K562 (cell line): ENCODE results near the gene TMEM217. TPM values are rescaled to one million over a fixed set of nuclear protein-coding genes. Genes with fewer than 3 reads are reported as not detected.

Experiments
- BHLHE40 ChIP-seq: IDR thresholded peaks from 2 replicates; pipeline ENCODE4 v1.6.1; 2011; ENCODE audit warnings: low read length, improper control_type of control experiment
- CREBBP ChIP-seq: IDR thresholded peaks from one replicate; pipeline ENCODE4 v1.6.1; 2012; ENCODE audit warnings: low read depth, mild to moderate bottlenecking, control low read depth, inconsistent platforms, low read length
- ERF ChIP-seq: fragments of 450-650 bp; formaldehyde crosslinking; IDR thresholded peaks from 2 replicates; pipeline ENCODE4 v1.4.0; 2020; ENCODE audit warnings: mild to moderate bottlenecking, mixed read lengths
- HDAC3 ChIP-seq: fragments of 450-650 bp; IDR thresholded peaks from 2 replicates; pipeline ENCODE4 v1.6.1; 2018; ENCODE audit warnings: borderline replicate concordance, mild to moderate bottlenecking, moderate library complexity; ENCODE audit not compliant: partially characterized antibody
- ILK ChIP-seq: fragments of 450-650 bp; IDR thresholded peaks from 2 replicates; pipeline ENCODE4 v1.6.1; 2016; ENCODE audit warnings: missing genetic modification characterization, low read depth, mild to moderate bottlenecking, missing compliant biosample characterization, moderate library complexity, borderline replicate concordance
- JUNB ChIP-seq: fragments of 450-650 bp; formaldehyde crosslinking; conservative IDR thresholded peaks from 2 replicates; pipeline ENCODE4 v1.4.0; 2020; ENCODE audit warnings: mild to moderate bottlenecking
- MCM5 ChIP-seq: fragments of 450-650 bp; IDR thresholded peaks from 2 replicates; pipeline ENCODE4 v1.6.1; 2016; ENCODE audit warnings: low read depth
- MYBL2 ChIP-seq, 2 experiments: fragments of 450-650 bp in 1 of 2; sonication (generic) in 1 of 2; formaldehyde crosslinking in 1 of 2; IDR thresholded peaks; 2 replicates each; pipeline versions ENCODE4 v1.6.1 to v1.8.1; 2017 to 2022; ENCODE audit warnings: borderline replicate concordance in 1 of 2, inconsistent platforms in 1 of 2, low read depth in 1 of 2, mild to moderate bottlenecking in 1 of 2, missing genetic modification reagents in 1 of 2, moderate library complexity in 1 of 2
- NCOR1 ChIP-seq: fragments of 450-650 bp; IDR thresholded peaks from 2 replicates; pipeline ENCODE4 v1.6.1; 2016; ENCODE audit warnings: mild to moderate bottlenecking, moderate library complexity
- NFATC3 ChIP-seq: fragments of 450-650 bp; IDR thresholded peaks from 2 replicates; pipeline ENCODE4 v1.6.1; 2017; ENCODE audit warnings: mild to moderate bottlenecking
- POU5F1 ChIP-seq: fragments of 150-350 bp; IDR thresholded peaks from 2 replicates; pipeline ENCODE4 v1.6.1; 2014; ENCODE audit warnings: borderline replicate concordance, low read length, low read depth, mild to moderate bottlenecking; ENCODE audit not compliant: partially characterized antibody
- PURB ChIP-seq: sonication (generic); formaldehyde crosslinking; IDR thresholded peaks from 2 replicates; pipeline ENCODE4 v1.9.0; 2021; ENCODE audit warnings: low read depth, mild to moderate bottlenecking, missing genetic modification reagents
- SMARCE1 ChIP-seq: fragments of 450-650 bp; IDR thresholded peaks from 2 replicates; pipeline ENCODE4 v1.7.1; 2016; ENCODE audit warnings: mild to moderate bottlenecking
- SOX6 ChIP-seq: fragments of 450-650 bp; IDR thresholded peaks from 2 replicates; pipeline ENCODE4 v1.6.1; 2014; ENCODE audit warnings: mild to moderate bottlenecking
- ZFP36 ChIP-seq: fragments of 150-350 bp; IDR thresholded peaks from 2 replicates; pipeline ENCODE4 v1.6.1; 2018; ENCODE audit warnings: low read length, low read depth; ENCODE audit not compliant: partially characterized antibody
- ZNF780A ChIP-seq: fragments of 250-450 bp; sonication (Bioruptor Pico); IDR thresholded peaks from 2 replicates; pipeline ENCODE4 v1.5.0; 2021; ENCODE audit warnings: mild to moderate bottlenecking
- polyA plus RNA-seq, 8 experiments: library from polyadenylated mRNA; depleted of rRNA in 4 of 8; stranded (reverse) in 5 of 8; unstranded in 3 of 8; fragments of >200 nt; fragmentation: Nextera tagmentation in 2 of 8; fragmentation: Illumina TruSeq in 1 of 8; extraction: Ambion mirVana in 2 of 8; extraction: Trizol in 1 of 8; gene quantifications; 2 replicates each; pipeline versions ENCODE4 v1.2.1 to v1.2.3, GENCODE V29; 2011 to 2014; ENCODE audit warnings: inconsistent platforms in 1 of 8, missing spikeins in 1 of 8
- total RNA-seq, 7 experiments: library from RNA; depleted of rRNA in 6 of 7; stranded (reverse); fragments of >200 nt in 6 of 7; fragmentation: Illumina TruSeq in 2 of 7; extraction: Trizol in 2 of 7; gene quantifications; 2 replicates each; pipeline versions ENCODE4 v1.2.1 to v1.2.3, GENCODE V29; 2011 to 2021; ENCODE audit warnings: low replicate concordance in 1 of 7
- TF ChIP-seq, protein P1 (sequence below): sonication (generic); formaldehyde crosslinking; IDR thresholded peaks from 2 replicates; pipeline ENCODE4 v1.8.0; 2022; ENCODE audit warnings: mild to moderate bottlenecking, missing genetic modification reagents
- TF ChIP-seq, protein P2 (sequence below): conservative IDR thresholded peaks from 2 replicates; pipeline ENCODE4 v1.6.1; 2011; ENCODE audit warnings: low read depth, mild to moderate bottlenecking, low read length; ENCODE audit not compliant: control insufficient read depth
- TF ChIP-seq, protein P3 (sequence below): sonication (generic); formaldehyde crosslinking; IDR thresholded peaks from 2 replicates; pipeline ENCODE4 v1.8.0; 2022; ENCODE audit warnings: missing genetic modification reagents, mild to moderate bottlenecking, borderline replicate concordance
- TF ChIP-seq, protein P4 (sequence below): sonication (generic); formaldehyde crosslinking; IDR thresholded peaks from 2 replicates; pipeline ENCODE4 v1.4.0; 2020; ENCODE audit warnings: mild to moderate bottlenecking, missing genetic modification reagents

The TMEM217 gene
- total and polyA plus RNA-seq, 9 of the 15 experiments (the other 6 are each of a cell fraction or from before 2014, with no cell fraction given) = 1.3 to 8.0 (median 1.9) TPM

DNA sequence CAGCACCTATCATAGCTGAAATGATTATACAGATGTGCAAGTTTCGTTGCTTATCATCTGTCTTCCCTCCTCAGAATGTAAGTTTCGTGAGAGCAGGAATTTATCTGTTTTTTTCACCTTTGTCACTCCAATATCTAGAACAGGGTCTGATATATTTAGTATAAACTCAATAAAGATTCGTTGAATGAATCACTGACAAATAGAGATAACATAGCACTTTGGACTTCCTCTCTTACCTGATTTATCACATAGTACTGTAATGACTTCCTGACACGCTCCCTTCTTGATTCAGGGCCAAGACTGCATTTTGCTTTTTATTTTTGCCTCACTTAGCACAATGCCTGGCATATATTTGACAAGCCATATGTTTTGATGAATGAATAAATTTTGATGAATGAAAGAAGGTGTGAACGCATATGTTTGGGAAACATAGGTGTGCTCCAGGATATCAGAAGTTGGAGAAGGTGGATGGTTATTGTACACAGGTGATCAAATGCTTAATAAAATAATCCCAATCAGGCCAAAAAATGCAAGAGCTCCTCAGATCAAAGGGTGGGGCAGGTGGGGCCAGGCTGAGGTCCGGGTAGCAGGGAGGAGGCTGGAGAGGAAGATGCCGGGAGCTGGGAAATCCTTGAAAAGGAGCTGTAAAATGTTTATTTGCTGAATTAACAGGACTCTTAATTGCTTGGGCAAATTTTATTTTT is 55.0 kb downstream of the TMEM217 start (continued):
- TF ChIP-seq ILK = no peak
- TF ChIP-seq ZNF780A = no peak
- no peak for TF ChIP-seq ZFP36
- TF ChIP-seq SMARCE1 = 0 out of 2 replicates have a peak, but pooled peaks have one; percentile 20
- no peak for TF ChIP-seq MCM5
- no peak for TF ChIP-seq JUNB (CRISPR knock-in tag)
- TF ChIP-seq MYBL2 (IDR thresholded peaks at IDR 0.05; ENCODE audit: low read depth) = no peak
- no peak for TF ChIP-seq MYBL2 (CRISPR knock-in tag; IDR thresholded peaks at IDR 0.05; ENCODE audit: borderline replicate concordance)
- no peak for TF ChIP-seq NFATC3
- TF ChIP-seq PURB = no peak
- peak; percentile 17; the same call in 1 of the 2 replicates for TF ChIP-seq BHLHE40
- TF ChIP-seq, protein P1, sequence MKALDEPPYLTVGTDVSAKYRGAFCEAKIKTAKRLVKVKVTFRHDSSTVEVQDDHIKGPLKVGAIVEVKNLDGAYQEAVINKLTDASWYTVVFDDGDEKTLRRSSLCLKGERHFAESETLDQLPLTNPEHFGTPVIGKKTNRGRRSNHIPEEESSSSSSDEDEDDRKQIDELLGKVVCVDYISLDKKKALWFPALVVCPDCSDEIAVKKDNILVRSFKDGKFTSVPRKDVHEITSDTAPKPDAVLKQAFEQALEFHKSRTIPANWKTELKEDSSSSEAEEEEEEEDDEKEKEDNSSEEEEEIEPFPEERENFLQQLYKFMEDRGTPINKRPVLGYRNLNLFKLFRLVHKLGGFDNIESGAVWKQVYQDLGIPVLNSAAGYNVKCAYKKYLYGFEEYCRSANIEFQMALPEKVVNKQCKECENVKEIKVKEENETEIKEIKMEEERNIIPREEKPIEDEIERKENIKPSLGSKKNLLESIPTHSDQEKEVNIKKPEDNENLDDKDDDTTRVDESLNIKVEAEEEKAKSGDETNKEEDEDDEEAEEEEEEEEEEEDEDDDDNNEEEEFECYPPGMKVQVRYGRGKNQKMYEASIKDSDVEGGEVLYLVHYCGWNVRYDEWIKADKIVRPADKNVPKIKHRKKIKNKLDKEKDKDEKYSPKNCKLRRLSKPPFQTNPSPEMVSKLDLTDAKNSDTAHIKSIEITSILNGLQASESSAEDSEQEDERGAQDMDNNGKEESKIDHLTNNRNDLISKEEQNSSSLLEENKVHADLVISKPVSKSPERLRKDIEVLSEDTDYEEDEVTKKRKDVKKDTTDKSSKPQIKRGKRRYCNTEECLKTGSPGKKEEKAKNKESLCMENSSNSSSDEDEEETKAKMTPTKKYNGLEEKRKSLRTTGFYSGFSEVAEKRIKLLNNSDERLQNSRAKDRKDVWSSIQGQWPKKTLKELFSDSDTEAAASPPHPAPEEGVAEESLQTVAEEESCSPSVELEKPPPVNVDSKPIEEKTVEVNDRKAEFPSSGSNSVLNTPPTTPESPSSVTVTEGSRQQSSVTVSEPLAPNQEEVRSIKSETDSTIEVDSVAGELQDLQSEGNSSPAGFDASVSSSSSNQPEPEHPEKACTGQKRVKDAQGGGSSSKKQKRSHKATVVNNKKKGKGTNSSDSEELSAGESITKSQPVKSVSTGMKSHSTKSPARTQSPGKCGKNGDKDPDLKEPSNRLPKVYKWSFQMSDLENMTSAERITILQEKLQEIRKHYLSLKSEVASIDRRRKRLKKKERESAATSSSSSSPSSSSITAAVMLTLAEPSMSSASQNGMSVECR (CRISPR knock-in tag) = no peak
- TF ChIP-seq HDAC3 = peak; percentile 20
- TF ChIP-seq, protein P2, sequence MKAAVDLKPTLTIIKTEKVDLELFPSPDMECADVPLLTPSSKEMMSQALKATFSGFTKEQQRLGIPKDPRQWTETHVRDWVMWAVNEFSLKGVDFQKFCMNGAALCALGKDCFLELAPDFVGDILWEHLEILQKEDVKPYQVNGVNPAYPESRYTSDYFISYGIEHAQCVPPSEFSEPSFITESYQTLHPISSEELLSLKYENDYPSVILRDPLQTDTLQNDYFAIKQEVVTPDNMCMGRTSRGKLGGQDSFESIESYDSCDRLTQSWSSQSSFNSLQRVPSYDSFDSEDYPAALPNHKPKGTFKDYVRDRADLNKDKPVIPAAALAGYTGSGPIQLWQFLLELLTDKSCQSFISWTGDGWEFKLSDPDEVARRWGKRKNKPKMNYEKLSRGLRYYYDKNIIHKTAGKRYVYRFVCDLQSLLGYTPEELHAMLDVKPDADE = no peak
- TF ChIP-seq ERF (CRISPR knock-in tag) = no peak
- TF ChIP-seq POU5F1 = no peak
- TF ChIP-seq, protein P3, sequence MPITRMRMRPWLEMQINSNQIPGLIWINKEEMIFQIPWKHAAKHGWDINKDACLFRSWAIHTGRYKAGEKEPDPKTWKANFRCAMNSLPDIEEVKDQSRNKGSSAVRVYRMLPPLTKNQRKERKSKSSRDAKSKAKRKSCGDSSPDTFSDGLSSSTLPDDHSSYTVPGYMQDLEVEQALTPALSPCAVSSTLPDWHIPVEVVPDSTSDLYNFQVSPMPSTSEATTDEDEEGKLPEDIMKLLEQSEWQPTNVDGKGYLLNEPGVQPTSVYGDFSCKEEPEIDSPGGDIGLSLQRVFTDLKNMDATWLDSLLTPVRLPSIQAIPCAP (CRISPR knock-in tag) = no peak
- TF ChIP-seq, protein P4, sequence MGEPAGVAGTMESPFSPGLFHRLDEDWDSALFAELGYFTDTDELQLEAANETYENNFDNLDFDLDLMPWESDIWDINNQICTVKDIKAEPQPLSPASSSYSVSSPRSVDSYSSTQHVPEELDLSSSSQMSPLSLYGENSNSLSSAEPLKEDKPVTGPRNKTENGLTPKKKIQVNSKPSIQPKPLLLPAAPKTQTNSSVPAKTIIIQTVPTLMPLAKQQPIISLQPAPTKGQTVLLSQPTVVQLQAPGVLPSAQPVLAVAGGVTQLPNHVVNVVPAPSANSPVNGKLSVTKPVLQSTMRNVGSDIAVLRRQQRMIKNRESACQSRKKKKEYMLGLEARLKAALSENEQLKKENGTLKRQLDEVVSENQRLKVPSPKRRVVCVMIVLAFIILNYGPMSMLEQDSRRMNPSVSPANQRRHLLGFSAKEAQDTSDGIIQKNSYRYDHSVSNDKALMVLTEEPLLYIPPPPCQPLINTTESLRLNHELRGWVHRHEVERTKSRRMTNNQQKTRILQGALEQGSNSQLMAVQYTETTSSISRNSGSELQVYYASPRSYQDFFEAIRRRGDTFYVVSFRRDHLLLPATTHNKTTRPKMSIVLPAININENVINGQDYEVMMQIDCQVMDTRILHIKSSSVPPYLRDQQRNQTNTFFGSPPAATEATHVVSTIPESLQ (CRISPR knock-in tag) = no peak
- no peak for TF ChIP-seq CREBBP
- no peak; the same call in 1 of the 2 replicates for TF ChIP-seq SOX6
- TF ChIP-seq NCOR1 = peak; percentile 44; the same call in 1 of the 2 replicates
